ENCODE data around the gene SPATA18. TPM values are rescaled to one million over a fixed set of nuclear protein-coding genes. Genes with fewer than 3 reads are reported as not detected.

Gene SPATA18
- total and polyA plus RNA-seq, 2 of the 13 experiments (the other 11 are each of a cell fraction or from before 2014, with no cell fraction given) = 5.7 to 13.2 TPM

DNA sequence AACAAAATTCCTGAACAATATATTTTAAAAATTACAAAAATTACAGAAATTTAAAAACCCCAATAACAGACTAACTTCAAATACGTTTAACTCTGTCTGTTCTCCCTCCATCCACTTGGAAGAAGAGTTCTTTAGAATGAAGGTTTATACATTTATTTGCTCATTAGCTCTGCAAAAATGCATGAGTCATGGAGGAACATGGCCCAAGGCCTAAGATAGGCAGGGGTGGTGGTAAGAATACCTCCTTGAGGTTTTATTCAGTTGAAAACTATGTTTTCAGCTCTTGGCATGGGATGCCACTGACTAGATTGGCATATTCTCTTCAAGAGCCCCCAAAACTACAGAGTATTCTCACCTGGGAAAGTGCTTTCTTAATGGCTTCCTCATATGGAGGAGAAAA, 22.1 kb upstream of the SPATA18 start:
- no TSS peak for BruUV-seq (replicated peaks)
- H3K4me3 ChIP-seq (replicated peaks in 1 of 3; ENCODE audit: insufficient read depth in 1 of 3, low read depth in 2 of 3, low read length in 3 of 3) = no peak overlapping the region
- ChIA-PET POLR2A (no interaction called here), CTCF (ENCODE audit: low intra/inter-chr PET ratio, low total read pairs) (no interaction called here)
- in situ Hi-C loops (cut with HindIII; ENCODE audit: extremely low pct_ligation_motif_present, low pct_unique_long_range_greater_than_20kb) = no loop called here
- ATAC-seq (no peak), DNase-seq (ENCODE audit: low spot score) (no peak), FAIRE-seq (no peak)
- TF ChIP-seq ZNF468 (CRISPR knock-in tag; IDR thresholded peaks at IDR 0.05) = no peak
- TF ChIP-seq NFRKB (IDR thresholded peaks at IDR 0.05) = no peak
- TF ChIP-seq, protein P1, sequence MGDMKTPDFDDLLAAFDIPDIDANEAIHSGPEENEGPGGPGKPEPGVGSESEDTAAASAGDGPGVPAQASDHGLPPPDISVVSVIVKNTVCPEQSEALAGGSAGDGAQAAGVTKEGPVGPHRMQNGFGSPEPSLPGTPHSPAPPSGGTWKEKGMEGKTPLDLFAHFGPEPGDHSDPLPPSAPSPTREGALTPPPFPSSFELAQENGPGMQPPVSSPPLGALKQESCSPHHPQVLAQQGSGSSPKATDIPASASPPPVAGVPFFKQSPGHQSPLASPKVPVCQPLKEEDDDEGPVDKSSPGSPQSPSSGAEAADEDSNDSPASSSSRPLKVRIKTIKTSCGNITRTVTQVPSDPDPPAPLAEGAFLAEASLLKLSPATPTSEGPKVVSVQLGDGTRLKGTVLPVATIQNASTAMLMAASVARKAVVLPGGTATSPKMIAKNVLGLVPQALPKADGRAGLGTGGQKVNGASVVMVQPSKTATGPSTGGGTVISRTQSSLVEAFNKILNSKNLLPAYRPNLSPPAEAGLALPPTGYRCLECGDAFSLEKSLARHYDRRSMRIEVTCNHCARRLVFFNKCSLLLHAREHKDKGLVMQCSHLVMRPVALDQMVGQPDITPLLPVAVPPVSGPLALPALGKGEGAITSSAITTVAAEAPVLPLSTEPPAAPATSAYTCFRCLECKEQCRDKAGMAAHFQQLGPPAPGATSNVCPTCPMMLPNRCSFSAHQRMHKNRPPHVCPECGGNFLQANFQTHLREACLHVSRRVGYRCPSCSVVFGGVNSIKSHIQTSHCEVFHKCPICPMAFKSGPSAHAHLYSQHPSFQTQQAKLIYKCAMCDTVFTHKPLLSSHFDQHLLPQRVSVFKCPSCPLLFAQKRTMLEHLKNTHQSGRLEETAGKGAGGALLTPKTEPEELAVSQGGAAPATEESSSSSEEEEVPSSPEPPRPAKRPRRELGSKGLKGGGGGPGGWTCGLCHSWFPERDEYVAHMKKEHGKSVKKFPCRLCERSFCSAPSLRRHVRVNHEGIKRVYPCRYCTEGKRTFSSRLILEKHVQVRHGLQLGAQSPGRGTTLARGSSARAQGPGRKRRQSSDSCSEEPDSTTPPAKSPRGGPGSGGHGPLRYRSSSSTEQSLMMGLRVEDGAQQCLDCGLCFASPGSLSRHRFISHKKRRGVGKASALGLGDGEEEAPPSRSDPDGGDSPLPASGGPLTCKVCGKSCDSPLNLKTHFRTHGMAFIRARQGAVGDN (CRISPR knock-in tag; IDR thresholded peaks at IDR 0.05) = no peak
- TF ChIP-seq, protein P2, sequence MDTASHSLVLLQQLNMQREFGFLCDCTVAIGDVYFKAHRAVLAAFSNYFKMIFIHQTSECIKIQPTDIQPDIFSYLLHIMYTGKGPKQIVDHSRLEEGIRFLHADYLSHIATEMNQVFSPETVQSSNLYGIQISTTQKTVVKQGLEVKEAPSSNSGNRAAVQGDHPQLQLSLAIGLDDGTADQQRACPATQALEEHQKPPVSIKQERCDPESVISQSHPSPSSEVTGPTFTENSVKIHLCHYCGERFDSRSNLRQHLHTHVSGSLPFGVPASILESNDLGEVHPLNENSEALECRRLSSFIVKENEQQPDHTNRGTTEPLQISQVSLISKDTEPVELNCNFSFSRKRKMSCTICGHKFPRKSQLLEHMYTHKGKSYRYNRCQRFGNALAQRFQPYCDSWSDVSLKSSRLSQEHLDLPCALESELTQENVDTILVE (CRISPR knock-in tag; IDR thresholded peaks at IDR 0.05) = no peak
- TF ChIP-seq ZNF333 (CRISPR knock-in tag; IDR thresholded peaks at IDR 0.05; ENCODE audit: borderline replicate concordance) = no peak
- TF ChIP-seq, protein P3, sequence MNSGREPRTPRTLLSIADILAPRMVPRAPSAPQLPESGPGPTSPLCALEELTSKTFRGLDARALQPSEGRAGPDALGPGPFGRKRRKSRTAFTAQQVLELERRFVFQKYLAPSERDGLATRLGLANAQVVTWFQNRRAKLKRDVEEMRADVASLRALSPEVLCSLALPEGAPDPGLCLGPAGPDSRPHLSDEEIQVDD (CRISPR knock-in tag; IDR thresholded peaks at IDR 0.05; ENCODE audit: borderline replicate concordance) = no peak
- TF ChIP-seq, protein P4, sequence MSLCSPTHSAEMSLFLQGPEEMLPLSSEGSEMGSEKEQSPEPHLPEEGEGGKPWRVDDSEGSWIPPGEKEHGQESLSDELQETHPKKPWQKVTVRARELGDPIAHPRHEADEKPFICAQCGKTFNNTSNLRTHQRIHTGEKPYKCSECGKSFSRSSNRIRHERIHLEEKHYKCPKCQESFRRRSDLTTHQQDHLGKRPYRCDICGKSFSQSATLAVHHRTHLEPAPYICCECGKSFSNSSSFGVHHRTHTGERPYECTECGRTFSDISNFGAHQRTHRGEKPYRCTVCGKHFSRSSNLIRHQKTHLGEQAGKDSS (CRISPR knock-in tag; IDR thresholded peaks at IDR 0.05; ENCODE audit: borderline replicate concordance, low read depth) = no peak
- TF ChIP-seq ZNF3 (CRISPR knock-in tag; IDR thresholded peaks at IDR 0.05) = no peak
- TF ChIP-seq KLF6 (CRISPR knock-in tag; IDR thresholded peaks at IDR 0.05) = no peak
- no peak for TF ChIP-seq KAT8 (CRISPR knock-in tag; IDR thresholded peaks at IDR 0.05)
- TF ChIP-seq, protein P5, sequence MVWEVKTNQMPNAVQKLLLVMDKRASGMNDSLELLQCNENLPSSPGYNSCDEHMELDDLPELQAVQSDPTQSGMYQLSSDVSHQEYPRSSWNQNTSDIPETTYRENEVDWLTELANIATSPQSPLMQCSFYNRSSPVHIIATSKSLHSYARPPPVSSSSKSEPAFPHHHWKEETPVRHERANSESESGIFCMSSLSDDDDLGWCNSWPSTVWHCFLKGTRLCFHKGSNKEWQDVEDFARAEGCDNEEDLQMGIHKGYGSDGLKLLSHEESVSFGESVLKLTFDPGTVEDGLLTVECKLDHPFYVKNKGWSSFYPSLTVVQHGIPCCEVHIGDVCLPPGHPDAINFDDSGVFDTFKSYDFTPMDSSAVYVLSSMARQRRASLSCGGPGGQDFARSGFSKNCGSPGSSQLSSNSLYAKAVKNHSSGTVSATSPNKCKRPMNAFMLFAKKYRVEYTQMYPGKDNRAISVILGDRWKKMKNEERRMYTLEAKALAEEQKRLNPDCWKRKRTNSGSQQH (CRISPR knock-in tag; IDR thresholded peaks at IDR 0.05; ENCODE audit: low read depth) = no peak
- TF ChIP-seq, protein P6, sequence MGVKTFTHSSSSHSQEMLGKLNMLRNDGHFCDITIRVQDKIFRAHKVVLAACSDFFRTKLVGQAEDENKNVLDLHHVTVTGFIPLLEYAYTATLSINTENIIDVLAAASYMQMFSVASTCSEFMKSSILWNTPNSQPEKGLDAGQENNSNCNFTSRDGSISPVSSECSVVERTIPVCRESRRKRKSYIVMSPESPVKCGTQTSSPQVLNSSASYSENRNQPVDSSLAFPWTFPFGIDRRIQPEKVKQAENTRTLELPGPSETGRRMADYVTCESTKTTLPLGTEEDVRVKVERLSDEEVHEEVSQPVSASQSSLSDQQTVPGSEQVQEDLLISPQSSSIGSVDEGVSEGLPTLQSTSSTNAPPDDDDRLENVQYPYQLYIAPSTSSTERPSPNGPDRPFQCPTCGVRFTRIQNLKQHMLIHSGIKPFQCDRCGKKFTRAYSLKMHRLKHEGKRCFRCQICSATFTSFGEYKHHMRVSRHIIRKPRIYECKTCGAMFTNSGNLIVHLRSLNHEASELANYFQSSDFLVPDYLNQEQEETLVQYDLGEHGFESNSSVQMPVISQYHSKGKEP (CRISPR knock-in tag; IDR thresholded peaks at IDR 0.05) = no peak
- TF ChIP-seq RFXAP (CRISPR knock-in tag; IDR thresholded peaks at IDR 0.05; ENCODE audit: borderline replicate concordance) = no peak
- no peak for TF ChIP-seq NFE2L1 (CRISPR knock-in tag; IDR thresholded peaks at IDR 0.05; ENCODE audit: borderline replicate concordance)
- no peaks in the 10 kb centered on the region for H3K4me1 ChIP-seq (ENCODE audit: insufficient read depth, low read length)
- no peak overlapping the region for H3K9ac ChIP-seq (ENCODE audit: insufficient read depth, low read depth, low read length)
- H3K79me2 ChIP-seq (ENCODE audit: insufficient read depth, low read length) = no peaks in the 10 kb centered on the region
- H2AFZ ChIP-seq (ENCODE audit: low read length) = no peak overlapping the region
- H4K20me1 ChIP-seq (ENCODE audit: insufficient read depth, low read length) = no peaks in the 10 kb centered on the region
- intact Hi-C loops (cut with micrococcal nuclease; ENCODE audit: unreplicated experiment) = no loop called here
- no peak overlapping the region for H3K4me2 ChIP-seq (ENCODE audit: low read depth, low read length)
- H3K27me3 ChIP-seq (ENCODE audit: control insufficient read depth in 1 of 2, insufficient read depth in 2 of 2, low read length in 2 of 2) = no peaks in the 10 kb centered on the region
- H3K36me3 ChIP-seq (replicated peaks in 1 of 2; ENCODE audit: control insufficient read depth in 1 of 2, insufficient read depth in 2 of 2, low read length in 2 of 2) = no peaks in the 10 kb centered on the region; a peak in 1 of 5 replicates
- 94% methylated on average over 1 of the region's 1 CpG for WGBS (ENCODE audit: low lambda C conversion rate)
- no peaks in the 10 kb centered on the region for H3K9me3 ChIP-seq (ENCODE audit: low read length)
- H3K27ac ChIP-seq (ENCODE audit: extremely low read length, insufficient read depth, low read length) = no peak overlapping the region

Measured in HepG2 (cell line).